Uterus (tissue), 4 donors: ENCODE measurements around the gene GNAO1. TPM values are rescaled to one million over a fixed set of nuclear protein-coding genes. Genes with fewer than 3 reads are reported as not detected.

Source experiments
- DNase-seq, 2 donors: peaks; one replicate each; pipeline ENCODE4 v3.0.0-alpha.2; 2019 to 2020
- H3K27ac ChIP-seq, 2 donors: fragments of 200-600 bp; sonication (generic); 1 replicate in 1 of 2; 2 replicates in 1 of 2; pipeline ENCODE4 v1.5.1; 2016 to 2018
- H3K27me3 ChIP-seq, 2 donors: fragments of 200-600 bp; sonication (generic); one replicate each; pipeline ENCODE4 v1.5.1; 2018 to 2019; ENCODE audit warnings: control low read depth in 1 of 2
- H3K36me3 ChIP-seq, 2 donors: fragments of 200-600 bp; sonication (generic); one replicate each; pipeline ENCODE4 v1.5.1; 2019; ENCODE audit warnings: control low read depth in 1 of 2
- H3K4me1 ChIP-seq, 2 donors: fragments of 200-600 bp; sonication (generic); one replicate each; pipeline ENCODE4 v1.5.1; 2018 to 2019; ENCODE audit warnings: control low read depth in 1 of 2
- H3K4me3 ChIP-seq, 2 donors: fragments of 200-600 bp; sonication (generic); 1 replicate in 1 of 2; 2 replicates in 1 of 2; pipeline ENCODE4 v1.5.1; 2018 to 2019; ENCODE audit warnings: mild to moderate bottlenecking in 1 of 2
- H3K9me3 ChIP-seq, 2 donors: fragments of 200-600 bp; sonication (generic); one replicate each; pipeline ENCODE4 v1.5.1; 2019; ENCODE audit warnings: control low read depth in 1 of 2
- CTCF ChIP-seq, 4 experiments: fragments of 200-600 bp in 2 of 4; fragments of 450-650 bp in 2 of 4; sonication (generic) in 2 of 4; IDR thresholded peaks; one replicate each; pipeline ENCODE4 v1.5.1; 2016 to 2019; ENCODE audit warnings: antibody characterized with exemption in 4 of 4, mild to moderate bottlenecking in 2 of 4, moderate library complexity in 1 of 4
- POLR2A ChIP-seq, 2 donors: fragments of 450-650 bp; IDR thresholded peaks; one replicate each; pipeline ENCODE4 v1.6.1; 2016; ENCODE audit warnings: antibody characterized with exemption in 2 of 2, mild to moderate bottlenecking in 1 of 2, moderate library complexity in 1 of 2
- intact Hi-C: fragments of 100-400 bp; cut with DNase I; formaldehyde crosslinking; loops from one replicate; pipeline ENCODE4 v1.15.1; 2023; ENCODE audit warnings: low total_unique reads
- total RNA-seq, 4 donors: library from RNA; depleted of rRNA in 3 of 4; stranded (reverse); fragments of >200 nt in 3 of 4; gene quantifications; one replicate each; pipeline versions ENCODE4 v1.1.0 to v1.2.4, GENCODE V29; 2014 to 2023
- donor health status: DM: yes; HTN: yes; CAD: no.

GNAO1 gene
- total RNA-seq, 4 donors from 2014 or later, result 0.26 to 7.2 (median 1.6) TPM; not detected in 1

DNA sequence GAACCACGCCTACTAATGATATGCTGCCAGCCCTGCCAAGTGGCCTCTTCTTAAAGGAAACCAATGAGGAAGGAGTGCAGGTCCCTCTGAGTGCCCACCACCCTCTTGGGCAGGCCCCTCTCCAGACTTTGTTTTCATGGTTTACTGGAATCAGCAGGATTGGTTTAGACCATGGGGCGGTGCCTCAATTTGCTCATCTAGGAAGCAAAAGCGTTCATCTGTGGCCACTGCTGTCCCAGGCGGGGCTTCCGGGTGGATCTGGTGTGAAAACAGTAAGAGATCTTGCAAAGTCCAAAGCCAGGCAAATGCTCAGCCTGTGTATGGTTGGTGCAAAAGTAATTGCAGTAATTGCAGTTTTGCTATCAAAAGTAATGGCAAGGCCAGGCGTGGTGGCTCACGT lies 162.7 kb downstream of the GNAO1 start:
- intact Hi-C loops, result no loop called here
- Histone ChIP-seq H3K36me3 (no peaks in the 10 kb centered on the region), H3K4me3 (no peak overlapping the region), H3K27me3 (no peaks in the 10 kb centered on the region), H3K27ac (no peak overlapping the region), H3K9me3 (no peaks in the 10 kb centered on the region), H3K4me1 (no peaks in the 10 kb centered on the region)
- DNase-seq, result peak; percentile 4 to 6
- TF ChIP-seq POLR2A (IDR thresholded peaks at IDR 0.05), result no peak
- no peak for TF ChIP-seq CTCF (IDR thresholded peaks at IDR 0.05)

- intact Hi-C loops, result no loop called here
- Histone ChIP-seq H3K4me3 (no peak overlapping the region), H3K4me1 (no peaks in the 10 kb centered on the region), H3K27ac (no peak overlapping the region), H3K27me3 (no peaks in the 10 kb centered on the region), H3K9me3 (no peaks in the 10 kb centered on the region), H3K36me3 (no peaks in the 10 kb centered on the region)
- TF ChIP-seq CTCF (IDR thresholded peaks at IDR 0.05), result no peak
- TF ChIP-seq POLR2A (IDR thresholded peaks at IDR 0.05), result no peak
- peak; percentile 12 to 14 for DNase-seq
Observed at GRCh38 chr16:56354746-56355145, 163.5 kb downstream of the GNAO1 start.

GRCh38 chr16:56355221-56355620 lies 163.9 kb downstream of the GNAO1 start:
- no peak overlapping the region for H3K4me3 ChIP-seq
- peak; percentile 3 to 8 for DNase-seq
- H3K27me3 ChIP-seq, result no peaks in the 10 kb centered on the region
- TF ChIP-seq POLR2A (IDR thresholded peaks at IDR 0.05), result no peak
- no peak for TF ChIP-seq CTCF (IDR thresholded peaks at IDR 0.05)
- H3K9me3 ChIP-seq, result no peaks in the 10 kb centered on the region
- no peaks in the 10 kb centered on the region for H3K36me3 ChIP-seq
- H3K4me1 ChIP-seq, result no peaks in the 10 kb centered on the region
- H3K27ac ChIP-seq, result no peak overlapping the region
- intact Hi-C loops, result no loop called here

GRCh38 chr16:56355786-56356275 lies 164.5 kb downstream of the GNAO1 start:
- Histone ChIP-seq H3K27ac (peak overlapping the region; percentile 64 to 83), H3K4me1 (no peaks in the 10 kb centered on the region), H3K27me3 (no peaks in the 10 kb centered on the region), H3K4me3 (peak overlapping the region in 1 of 2 donors; percentile 29), H3K36me3 (no peaks in the 10 kb centered on the region), H3K9me3 (no peaks in the 10 kb centered on the region)
- DNase-seq, result peak in 1 of 2 donors; percentile 11
- no peak for TF ChIP-seq CTCF (IDR thresholded peaks at IDR 0.05)
- intact Hi-C loops, result no loop called here

- peak; percentile 73 to 76 for DNase-seq
- intact Hi-C loops, result no loop called here
Observed at GRCh38 chr16:56356276-56357240, 165.3 kb downstream of the GNAO1 start.

More at GRCh38 chr16:56356276-56357240, 165.3 kb downstream of the GNAO1 start:
- Histone ChIP-seq H3K27me3 (no peaks in the 10 kb centered on the region), H3K4me1 (no peaks in the 10 kb centered on the region), H3K4me3 (peak overlapping the region; percentile 29 to 39), H3K36me3 (no peaks in the 10 kb centered on the region), H3K9me3 (no peaks in the 10 kb centered on the region), H3K27ac (peak overlapping the region; percentile 64 to 83)
- TF ChIP-seq POLR2A (IDR thresholded peaks at IDR 0.05) (no peak), CTCF (IDR thresholded peaks at IDR 0.05) (peak; percentile 80 to 93 (median 86))
